Fibroblast of pulmonary artery (primary cell): ENCODE measurements around the gene IL24.

Experiments used
- DNase-seq: peaks from one replicate; pipeline ENCODE4 v3.0.0-alpha.2; 2010; ENCODE audit warnings: low read depth
- H3K4me3 ChIP-seq: replicated peaks from 2 replicates; pipeline ENCODE4 v1.5.1; 2011; ENCODE audit warnings: low read depth, mild to moderate bottlenecking, control low read depth, low read length, moderate library complexity
- TF ChIP-seq, protein P1 (sequence below): IDR thresholded peaks from 2 replicates; pipeline ENCODE4 v1.5.1; 2011; ENCODE audit warnings: mild to moderate bottlenecking, control low read depth, low read length, inconsistent platforms; ENCODE audit errors: missing control alignments

IL24 gene

DNA sequence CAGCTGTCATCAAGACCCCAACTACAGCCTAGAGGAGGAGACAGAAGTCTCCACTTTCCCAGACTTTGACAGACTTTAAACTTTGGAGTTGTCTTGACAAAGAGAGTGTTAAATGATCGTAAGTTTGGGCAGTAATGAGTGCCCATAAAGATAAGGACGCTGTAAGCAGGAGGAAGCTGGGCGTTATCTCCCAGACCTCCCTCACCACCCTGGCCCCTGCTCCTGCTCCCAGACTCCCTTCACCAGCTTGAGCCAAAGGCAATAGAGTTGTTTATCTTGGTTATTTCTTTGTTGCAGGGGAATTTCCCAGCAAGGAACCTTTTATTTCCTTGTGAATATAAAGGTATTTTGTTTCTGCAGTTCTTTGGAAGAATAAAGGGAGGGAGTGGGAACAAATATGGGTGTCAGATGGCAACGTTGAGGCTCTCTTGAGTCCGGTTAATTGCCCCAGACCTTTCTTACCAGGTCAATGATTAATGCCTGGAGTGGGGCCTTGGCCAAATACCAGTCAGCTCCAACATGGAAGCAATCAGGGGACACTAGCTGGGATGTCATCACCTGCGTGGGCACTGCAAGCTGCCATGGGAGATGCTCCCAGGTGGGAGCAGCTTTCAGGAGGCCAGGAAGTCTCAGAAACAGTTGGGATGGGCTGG, 44.6 kb downstream of the IL24 start:
- no peak for DNase-seq
- TF ChIP-seq, protein P1, sequence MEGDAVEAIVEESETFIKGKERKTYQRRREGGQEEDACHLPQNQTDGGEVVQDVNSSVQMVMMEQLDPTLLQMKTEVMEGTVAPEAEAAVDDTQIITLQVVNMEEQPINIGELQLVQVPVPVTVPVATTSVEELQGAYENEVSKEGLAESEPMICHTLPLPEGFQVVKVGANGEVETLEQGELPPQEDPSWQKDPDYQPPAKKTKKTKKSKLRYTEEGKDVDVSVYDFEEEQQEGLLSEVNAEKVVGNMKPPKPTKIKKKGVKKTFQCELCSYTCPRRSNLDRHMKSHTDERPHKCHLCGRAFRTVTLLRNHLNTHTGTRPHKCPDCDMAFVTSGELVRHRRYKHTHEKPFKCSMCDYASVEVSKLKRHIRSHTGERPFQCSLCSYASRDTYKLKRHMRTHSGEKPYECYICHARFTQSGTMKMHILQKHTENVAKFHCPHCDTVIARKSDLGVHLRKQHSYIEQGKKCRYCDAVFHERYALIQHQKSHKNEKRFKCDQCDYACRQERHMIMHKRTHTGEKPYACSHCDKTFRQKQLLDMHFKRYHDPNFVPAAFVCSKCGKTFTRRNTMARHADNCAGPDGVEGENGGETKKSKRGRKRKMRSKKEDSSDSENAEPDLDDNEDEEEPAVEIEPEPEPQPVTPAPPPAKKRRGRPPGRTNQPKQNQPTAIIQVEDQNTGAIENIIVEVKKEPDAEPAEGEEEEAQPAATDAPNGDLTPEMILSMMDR, result no peak
- no peak overlapping the region for H3K4me3 ChIP-seq

DNA sequence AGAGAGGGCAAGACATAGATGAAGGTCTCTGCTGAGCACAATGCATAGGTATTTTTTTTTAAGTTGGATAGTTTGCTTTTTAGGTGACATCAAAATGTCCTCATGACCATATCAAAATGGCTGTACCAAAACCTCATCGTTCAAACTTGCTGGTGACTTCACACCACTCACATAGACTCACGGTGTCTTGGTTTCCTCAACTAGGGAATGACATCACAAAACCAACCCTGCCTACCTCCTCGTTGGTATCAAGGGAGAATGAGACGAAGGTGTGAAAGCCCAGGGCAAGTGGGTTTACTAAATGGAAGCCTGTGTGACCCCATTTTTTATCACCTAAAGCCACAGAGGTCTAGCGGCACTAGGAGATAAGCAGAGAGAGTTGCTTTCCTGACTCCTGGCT, 47.5 kb downstream of the IL24 start:
- TF ChIP-seq, protein P1, result no peak
- DNase-seq, result no peak
- no peak overlapping the region for H3K4me3 ChIP-seq

DNA sequence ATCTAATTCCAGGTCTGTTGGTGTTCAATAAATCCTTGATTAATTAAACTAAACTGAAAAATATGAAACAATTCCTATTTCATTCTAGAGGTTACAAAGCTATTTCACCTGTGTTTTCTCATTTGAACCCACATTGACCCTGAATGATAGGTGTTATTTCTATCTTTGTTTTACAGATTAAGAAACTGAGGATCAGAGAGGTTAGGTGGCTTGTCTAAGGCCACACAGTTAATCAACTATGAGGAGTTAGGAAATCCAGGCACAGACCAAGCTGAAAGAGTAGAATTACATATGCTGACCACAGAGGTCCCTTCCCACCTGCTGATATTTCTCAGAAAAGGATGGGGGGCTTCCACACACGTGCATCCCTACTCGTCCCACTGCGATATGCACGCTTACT, 48.5 kb downstream of the IL24 start:
- DNase-seq, result no peak
- TF ChIP-seq, protein P1, result no peak
- no peak overlapping the region for H3K4me3 ChIP-seq

DNA sequence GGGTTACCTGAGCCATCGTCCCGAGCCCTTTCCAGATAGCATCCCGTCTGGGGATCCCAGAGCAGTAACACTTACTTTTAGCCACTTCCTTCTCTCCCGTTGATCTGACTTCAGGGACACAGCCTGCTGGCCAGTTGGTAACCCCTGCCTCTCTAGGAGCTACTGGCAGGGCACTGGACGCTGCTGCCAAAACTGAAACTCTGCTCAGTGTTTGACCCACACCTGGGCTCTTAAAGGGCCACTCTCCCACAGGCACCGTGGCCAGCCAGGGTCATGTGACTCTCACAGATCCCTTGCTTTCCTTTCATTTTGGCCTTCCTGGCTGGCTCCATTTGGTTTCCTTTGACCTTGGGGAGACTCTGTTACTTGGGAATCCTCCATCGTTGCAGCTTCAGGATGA, 49.0 kb downstream of the IL24 start, which contains the start of gene PIGR:
Gene PIGR, minus strand, starts transcription at position 206 of the 400 bp plus-strand sequence. CDS start 5,935 bp downstream, outside the sequence.
- DNase-seq, result no peak
- TF ChIP-seq, protein P1, result no peak
- H3K4me3 ChIP-seq, result no peak within 1 kb of the TSS

DNA sequence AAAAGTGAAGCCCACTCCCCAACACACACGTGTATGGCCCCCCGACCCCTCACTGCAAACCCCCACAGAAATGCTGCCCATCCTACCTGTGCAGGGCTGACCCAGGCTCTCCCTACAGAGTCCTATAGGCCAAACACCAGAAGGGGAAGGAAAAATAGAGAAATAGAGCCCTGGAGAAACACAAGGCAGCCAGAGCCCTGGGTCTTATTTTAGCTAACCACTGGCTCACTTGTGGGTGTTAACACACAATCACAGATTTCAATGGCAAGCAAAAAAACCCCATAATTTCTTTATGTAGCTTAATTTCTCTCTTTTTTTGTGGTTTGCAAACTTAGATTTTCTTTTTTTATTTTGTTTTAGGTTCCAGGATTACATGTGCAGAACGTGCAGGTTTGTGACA, 50.0 kb downstream of the IL24 start:
- TF ChIP-seq, protein P1, result no peak
- no peak overlapping the region for H3K4me3 ChIP-seq
- no peak for DNase-seq

DNA sequence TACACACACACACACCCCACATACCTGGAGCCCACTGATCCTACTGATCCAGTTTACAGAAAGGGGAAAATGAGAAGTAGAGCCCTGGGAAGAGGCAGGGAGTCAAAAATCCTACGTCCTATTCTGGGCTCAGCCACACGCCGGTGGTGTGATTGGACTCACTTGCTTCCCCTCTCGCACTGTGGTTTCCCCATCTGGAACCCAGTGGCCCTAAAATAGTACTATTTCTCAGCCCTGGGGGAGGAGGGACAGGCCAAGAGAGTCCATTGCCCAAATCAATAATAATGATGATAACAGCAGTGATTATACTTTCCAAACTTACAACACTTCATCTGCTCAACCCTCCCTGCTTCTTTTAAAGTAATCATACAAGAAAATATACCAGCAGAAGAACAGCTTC, 52.0 kb downstream of the IL24 start:
- TF ChIP-seq, protein P1, result no peak
- H3K4me3 ChIP-seq, result no peak overlapping the region
- no peak for DNase-seq

DNA sequence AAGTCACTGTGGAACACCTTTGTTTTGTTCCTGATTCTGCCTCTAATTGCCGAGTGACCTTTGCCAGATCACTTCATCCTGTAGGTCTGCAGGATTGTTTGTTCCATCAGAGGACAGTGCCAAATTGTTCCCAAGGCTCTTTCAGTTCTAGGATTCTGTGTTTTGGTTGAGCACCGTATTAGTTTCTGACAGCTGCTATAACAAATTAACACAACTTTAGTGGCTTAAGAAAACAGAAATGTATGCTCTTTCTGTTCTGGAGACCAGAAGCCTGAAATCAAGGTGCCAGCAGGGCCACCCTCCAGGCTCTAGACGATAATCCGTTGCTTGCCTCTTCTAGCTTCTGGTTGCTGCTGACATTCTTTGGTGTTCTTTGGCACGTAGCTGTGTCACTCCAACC, 52.4 kb downstream of the IL24 start:
- DNase-seq, result no peak
- TF ChIP-seq, protein P1, result no peak
- H3K4me3 ChIP-seq, result no peak overlapping the region
